CD4-positive, CD25-positive, alpha-beta regulatory T cell (primary cell): ENCODE data around the gene TPM3. TPM values are rescaled to one million over a fixed set of nuclear protein-coding genes. Genes with fewer than 3 reads are reported as not detected.
"Not testable (repeated sequence)": the region's sequence is repeated elsewhere in the genome, so short reads cannot be mapped to it uniquely, and the experiment has no call there.

ENCODE experiments used
- ATAC-seq, 2 donors: fragments of 150-1000 bp; cut with Tn5 transposase; one replicate each; pipeline ENCODE4 v1.10.0; 2021; ENCODE audit warnings: low read depth in 2 of 2, moderate number of reproducible peaks in 2 of 2, moderate library complexity in 1 of 2
- DNase-seq, 3 donors: peaks; one replicate each; pipeline versions ENCODE4 v3.0.0 to v3.0.0-alpha.2; 2012 to 2022; ENCODE audit warnings: mixed read lengths in 1 of 3
- H3K27ac ChIP-seq: one replicate; pipeline ENCODE4 v1.7.0; 2013; ENCODE audit warnings: mild to moderate bottlenecking, low read length; ENCODE audit not compliant: insufficient read depth, poor library complexity, severe bottlenecking
- H3K27me3 ChIP-seq: one replicate; pipeline ENCODE4 v1.7.0; 2013; ENCODE audit warnings: low read length; ENCODE audit not compliant: control insufficient read depth, insufficient read depth
- H3K36me3 ChIP-seq: one replicate; pipeline ENCODE4 v1.7.0; 2013; ENCODE audit warnings: mild to moderate bottlenecking, low read length, moderate library complexity; ENCODE audit not compliant: control insufficient read depth, insufficient read depth
- H3K4me1 ChIP-seq: 2 replicates; pipeline ENCODE4 v1.7.0; 2013; ENCODE audit warnings: mild to moderate bottlenecking, low read length; ENCODE audit not compliant: insufficient read depth, control insufficient read depth, poor library complexity, severe bottlenecking
- H3K4me3 ChIP-seq: one replicate; pipeline ENCODE4 v1.7.0; 2013; ENCODE audit warnings: low read depth, mild to moderate bottlenecking, low read length, moderate library complexity
- H3K9me3 ChIP-seq, 2 experiments: 1 replicate in 1 of 2; 2 replicates in 1 of 2; pipeline ENCODE4 v1.7.0; 2013; ENCODE audit warnings: low read length in 2 of 2, mild to moderate bottlenecking in 1 of 2, moderate library complexity in 1 of 2; ENCODE audit not compliant: control insufficient read depth in 2 of 2
- H3K27ac Mint-ChIP-seq, 3 donors: one replicate each; pipeline ENCODE4 v1.8.0; 2020 to 2022; ENCODE audit warnings: mild to moderate bottlenecking in 3 of 3, mixed read lengths in 3 of 3, moderate library complexity in 2 of 3
- H3K27me3 Mint-ChIP-seq: one replicate; pipeline ENCODE4 v1.8.0; 2022; ENCODE audit warnings: mild to moderate bottlenecking, mixed read lengths
- H3K36me3 Mint-ChIP-seq: one replicate; pipeline ENCODE4 v1.8.0; 2020; ENCODE audit warnings: mixed read lengths
- H3K4me1 Mint-ChIP-seq, 4 donors: one replicate each; pipeline ENCODE4 v1.8.0; 2020 to 2022; ENCODE audit warnings: mixed read lengths in 4 of 4, mild to moderate bottlenecking in 1 of 4
- H3K4me3 Mint-ChIP-seq, 4 donors: one replicate each; pipeline ENCODE4 v1.8.0; 2020 to 2022; ENCODE audit warnings: mild to moderate bottlenecking in 4 of 4, mixed read lengths in 4 of 4, moderate library complexity in 3 of 4
- H3K9me3 Mint-ChIP-seq, 7 donors: one replicate each; pipeline ENCODE4 v1.8.0; 2020 to 2022; ENCODE audit warnings: mixed read lengths in 7 of 7, mild to moderate bottlenecking in 3 of 7, moderate library complexity in 2 of 7
- polyA plus RNA-seq, 4 donors: library from polyadenylated mRNA; unstranded; fragments of 300-500 nt; fragmentation: Illumina TruSeq; gene quantifications; one replicate each; pipeline ENCODE4 v1.2.3, GENCODE V29; 2021
- total RNA-seq: library from RNA; stranded (reverse); gene quantifications from one replicate; pipeline ENCODE4 v1.2.3, GENCODE V29; 2022

The TPM3 gene
- total and polyA plus RNA-seq, 5 donors from 2014 or later, result 412 to 1,027 (median 807) TPM

- Mint-ChIP-seq H3K9me3 (no peaks in the 10 kb centered on the region), H3K4me3 (no peak overlapping the region), H3K27ac (peak overlapping the region in 1 of 3 donors; percentile 68), H3K36me3 (no peaks in the 10 kb centered on the region), H3K27me3 (no peaks in the 10 kb centered on the region), H3K4me1 (peaks cover 0 to 8% (median 0%) of the 10 kb centered on the region in 4 donors)
- Histone ChIP-seq H3K36me3 (no peaks in the 10 kb centered on the region), H3K9me3 (no peaks in the 10 kb centered on the region), H3K4me3 (no peak overlapping the region), H3K27ac (no peak overlapping the region), H3K27me3 (no peaks in the 10 kb centered on the region), H3K4me1 (no peaks in the 10 kb centered on the region)
- ATAC-seq, result no peak
- DNase-seq, result no peak
Measured at GRCh38 chr1:154133256-154133655, 58.6 kb downstream of the TPM3 start.

- H3K4me3 ChIP-seq, result no peak overlapping the region
- no peaks in the 10 kb centered on the region for H3K27me3 ChIP-seq
- no peak overlapping the region for H3K27ac Mint-ChIP-seq
- H3K4me1 Mint-ChIP-seq, result peaks cover 0 to 13% (median 0%) of the 10 kb centered on the region in 4 donors
- no peak for DNase-seq
- H3K9me3 ChIP-seq, result no peaks in the 10 kb centered on the region
- H3K27me3 Mint-ChIP-seq, result no peaks in the 10 kb centered on the region
- no peak for ATAC-seq
- H3K36me3 ChIP-seq, result no peaks in the 10 kb centered on the region
- no peaks in the 10 kb centered on the region for H3K4me1 ChIP-seq
- no peak overlapping the region for H3K27ac ChIP-seq
- H3K36me3 Mint-ChIP-seq, result no peaks in the 10 kb centered on the region
- no peak overlapping the region for H3K4me3 Mint-ChIP-seq
- no peaks in the 10 kb centered on the region for H3K9me3 Mint-ChIP-seq
Measured at GRCh38 chr1:154129391-154129970, 62.4 kb downstream of the TPM3 start.

GRCh38 chr1:154123205-154123604 lies 68.7 kb downstream of the TPM3 start:
- not testable (repeated sequence) for H3K4me3 ChIP-seq, ATAC-seq, H3K27ac ChIP-seq, H3K9me3 ChIP-seq, H3K9me3 Mint-ChIP-seq, H3K36me3 Mint-ChIP-seq, H3K4me1 ChIP-seq, H3K27ac Mint-ChIP-seq, H3K4me3 Mint-ChIP-seq, H3K27me3 ChIP-seq, H3K27me3 Mint-ChIP-seq, H3K36me3 ChIP-seq, DNase-seq, H3K4me1 Mint-ChIP-seq

- no peaks in the 10 kb centered on the region for H3K27me3 ChIP-seq
- H3K9me3 Mint-ChIP-seq, result no peaks in the 10 kb centered on the region
- H3K4me1 ChIP-seq, result peaks cover 10% of the 10 kb centered on the region
- ATAC-seq, result no peak
- DNase-seq, result no peak
- peaks cover 7 to 14% (median 12%) of the 10 kb centered on the region in 4 donors for H3K4me1 Mint-ChIP-seq
- no peaks in the 10 kb centered on the region for H3K36me3 ChIP-seq
- H3K27me3 Mint-ChIP-seq, result no peaks in the 10 kb centered on the region
- H3K4me3 ChIP-seq, result no peak overlapping the region
- no peaks in the 10 kb centered on the region for H3K36me3 Mint-ChIP-seq
- H3K27ac ChIP-seq, result no peak overlapping the region
- H3K27ac Mint-ChIP-seq, result no peak overlapping the region
- no peaks in the 10 kb centered on the region for H3K9me3 ChIP-seq
- no peak overlapping the region for H3K4me3 Mint-ChIP-seq
Measured at GRCh38 chr1:154117642-154118041, 74.3 kb downstream of the TPM3 start.

GRCh38 chr1:154115180-154115579 lies 76.7 kb downstream of the TPM3 start:
- H3K4me3 Mint-ChIP-seq, result peak overlapping the region in 1 of 4 donors; percentile 79

More at GRCh38 chr1:154115180-154115579, 76.7 kb downstream of the TPM3 start:
- Mint-ChIP-seq H3K27me3 (no peaks in the 10 kb centered on the region), H3K36me3 (no peaks in the 10 kb centered on the region), H3K27ac (peak overlapping the region in 2 of 3 donors; percentile 9 to 14), H3K4me1 (peaks cover 7 to 14% (median 12%) of the 10 kb centered on the region in 4 donors), H3K9me3 (no peaks in the 10 kb centered on the region)
- H3K27me3 ChIP-seq, result no peaks in the 10 kb centered on the region
- no peaks in the 10 kb centered on the region for H3K9me3 ChIP-seq
- peak overlapping the region; percentile 6 for H3K4me3 ChIP-seq
- peak in 2 of 3 donors; percentile 11 to 56 for DNase-seq
- peaks cover 10% of the 10 kb centered on the region for H3K4me1 ChIP-seq
- ATAC-seq, result peak; percentile 52 to 55
- H3K27ac ChIP-seq, result no peak overlapping the region
- no peaks in the 10 kb centered on the region for H3K36me3 ChIP-seq

Other genes starting within 250 kb of the TPM3 start
- gene DENND4B, start 245.4 kb downstream of the TPM3 start, total RNA-seq, result 133 TPM
- 10 to 100 TPM; 11.2 to 21.2 (median 13.6) TPM for gene DENND4B, start 245.4 kb downstream of the TPM3 start, polyA plus RNA-seq
- gene CRTC2, start 233.5 kb downstream of the TPM3 start, total RNA-seq, result 145 TPM
- 10 to 100 TPM; 13.6 to 32.6 (median 26.0) TPM for gene CRTC2, start 233.5 kb downstream of the TPM3 start, polyA plus RNA-seq
- gene SLC39A1, start 228.6 kb downstream of the TPM3 start, total RNA-seq, result 15.8 TPM
- gene SLC39A1, start 228.6 kb downstream of the TPM3 start, polyA plus RNA-seq, result 10 to 100 TPM; 30.4 to 42.1 (median 35.8) TPM
- gene CREB3L4, start 224.2 kb downstream of the TPM3 start, total RNA-seq, result 2.5 TPM
- 1 to 10 TPM in 3 of 4 donors, under 1 TPM in 1; 0.90 to 5.4 (median 3.3) TPM for gene CREB3L4, start 224.2 kb downstream of the TPM3 start, polyA plus RNA-seq
- 93.8 TPM for gene JTB, start 214.4 kb downstream of the TPM3 start, total RNA-seq
- 100 to 1,000 TPM; 334 to 378 (median 356) TPM for gene JTB, start 214.4 kb downstream of the TPM3 start, polyA plus RNA-seq
- gene RAB13, start 205.8 kb downstream of the TPM3 start, total RNA-seq, result 0.57 TPM
- not detected for gene RAB13, start 205.8 kb downstream of the TPM3 start, polyA plus RNA-seq
- gene RPS27, start 201.3 kb downstream of the TPM3 start, total RNA-seq, result 4,265 TPM
- over 10,000 TPM; 16,500 to 24,850 (median 17,978) TPM for gene RPS27, start 201.3 kb downstream of the TPM3 start, polyA plus RNA-seq
- 0.10 TPM for gene NUP210L, start 37.0 kb downstream of the TPM3 start, total RNA-seq
- under 1 TPM in 2 of 4 donors, not detected in 2; 0.02 to 0.17 TPM for gene NUP210L, start 37.0 kb downstream of the TPM3 start, polyA plus RNA-seq
- not detected for gene CFAP141, start 14.2 kb upstream of the TPM3 start, total RNA-seq
- gene CFAP141, start 14.2 kb upstream of the TPM3 start, polyA plus RNA-seq, result not detected
- gene UBAP2L, start 28.9 kb upstream of the TPM3 start, total RNA-seq, result 194 TPM
- 10 to 100 TPM; 40.8 to 53.0 (median 46.0) TPM for gene UBAP2L, start 28.9 kb upstream of the TPM3 start, polyA plus RNA-seq
- 60.2 TPM for gene HAX1, start 80.5 kb upstream of the TPM3 start, total RNA-seq
- 100 to 1,000 TPM; 166 to 213 (median 194) TPM for gene HAX1, start 80.5 kb upstream of the TPM3 start, polyA plus RNA-seq
- gene AQP10, start 129.0 kb upstream of the TPM3 start, total RNA-seq, result 0.81 TPM
- not detected for gene AQP10, start 129.0 kb upstream of the TPM3 start, polyA plus RNA-seq
- 267 TPM for gene ATP8B2, start 133.4 kb upstream of the TPM3 start, total RNA-seq
- gene ATP8B2, start 133.4 kb upstream of the TPM3 start, polyA plus RNA-seq, result 100 to 1,000 TPM in 2 of 4 donors, 10 to 100 TPM in 2; 76.0 to 127 (median 104) TPM
- 135 TPM for gene IL6R, start 213.2 kb upstream of the TPM3 start, total RNA-seq
- 10 to 100 TPM; 54.5 to 84.4 (median 62.2) TPM for gene IL6R, start 213.2 kb upstream of the TPM3 start, polyA plus RNA-seq